Body of pancreas (tissue), 4 donors: ENCODE measurements around the gene HSFX3.

Source experiments
- POLR2A ChIP-seq, 3 donors: fragments of 450-650 bp; IDR thresholded peaks; one replicate each; pipeline ENCODE4 v1.6.1; 2016; ENCODE audit warnings: antibody characterized with exemption in 3 of 3, mild to moderate bottlenecking in 2 of 3
- TF ChIP-seq, protein P1 (sequence below), 7 experiments: fragments of 450-650 bp in 4 of 7; fragments of 200-600 bp in 3 of 7; sonication (generic) in 3 of 7; IDR thresholded peaks; one replicate each; pipeline ENCODE4 v1.5.1; 2016 to 2019; ENCODE audit warnings: antibody characterized with exemption in 7 of 7

DNA sequence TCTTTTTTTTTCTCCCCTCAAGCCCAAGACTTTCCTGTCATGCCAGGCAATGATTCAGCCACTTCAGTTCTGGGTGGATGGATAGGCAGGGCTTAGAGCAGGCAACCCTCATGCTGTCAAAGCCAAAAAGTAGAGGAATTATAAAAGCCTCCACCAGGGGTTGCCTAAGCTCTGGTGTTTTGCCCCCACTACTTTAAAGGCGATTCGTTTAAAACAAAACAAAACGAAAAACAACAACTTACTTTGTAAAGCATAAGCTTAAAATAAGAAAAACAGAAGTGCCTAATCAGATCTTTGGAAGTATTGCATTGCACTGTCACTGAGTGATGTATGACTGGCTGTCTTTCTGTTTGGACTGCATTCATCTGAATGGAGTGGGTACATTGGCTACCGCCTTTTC, 39.3 kb downstream of the HSFX3 start:
- no peak for TF ChIP-seq POLR2A (IDR thresholded peaks at IDR 0.05)
- TF ChIP-seq, protein P1, sequence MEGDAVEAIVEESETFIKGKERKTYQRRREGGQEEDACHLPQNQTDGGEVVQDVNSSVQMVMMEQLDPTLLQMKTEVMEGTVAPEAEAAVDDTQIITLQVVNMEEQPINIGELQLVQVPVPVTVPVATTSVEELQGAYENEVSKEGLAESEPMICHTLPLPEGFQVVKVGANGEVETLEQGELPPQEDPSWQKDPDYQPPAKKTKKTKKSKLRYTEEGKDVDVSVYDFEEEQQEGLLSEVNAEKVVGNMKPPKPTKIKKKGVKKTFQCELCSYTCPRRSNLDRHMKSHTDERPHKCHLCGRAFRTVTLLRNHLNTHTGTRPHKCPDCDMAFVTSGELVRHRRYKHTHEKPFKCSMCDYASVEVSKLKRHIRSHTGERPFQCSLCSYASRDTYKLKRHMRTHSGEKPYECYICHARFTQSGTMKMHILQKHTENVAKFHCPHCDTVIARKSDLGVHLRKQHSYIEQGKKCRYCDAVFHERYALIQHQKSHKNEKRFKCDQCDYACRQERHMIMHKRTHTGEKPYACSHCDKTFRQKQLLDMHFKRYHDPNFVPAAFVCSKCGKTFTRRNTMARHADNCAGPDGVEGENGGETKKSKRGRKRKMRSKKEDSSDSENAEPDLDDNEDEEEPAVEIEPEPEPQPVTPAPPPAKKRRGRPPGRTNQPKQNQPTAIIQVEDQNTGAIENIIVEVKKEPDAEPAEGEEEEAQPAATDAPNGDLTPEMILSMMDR (IDR thresholded peaks at IDR 0.05): no peak
